ENCODE measurements around the gene SETDB2.

DNA sequence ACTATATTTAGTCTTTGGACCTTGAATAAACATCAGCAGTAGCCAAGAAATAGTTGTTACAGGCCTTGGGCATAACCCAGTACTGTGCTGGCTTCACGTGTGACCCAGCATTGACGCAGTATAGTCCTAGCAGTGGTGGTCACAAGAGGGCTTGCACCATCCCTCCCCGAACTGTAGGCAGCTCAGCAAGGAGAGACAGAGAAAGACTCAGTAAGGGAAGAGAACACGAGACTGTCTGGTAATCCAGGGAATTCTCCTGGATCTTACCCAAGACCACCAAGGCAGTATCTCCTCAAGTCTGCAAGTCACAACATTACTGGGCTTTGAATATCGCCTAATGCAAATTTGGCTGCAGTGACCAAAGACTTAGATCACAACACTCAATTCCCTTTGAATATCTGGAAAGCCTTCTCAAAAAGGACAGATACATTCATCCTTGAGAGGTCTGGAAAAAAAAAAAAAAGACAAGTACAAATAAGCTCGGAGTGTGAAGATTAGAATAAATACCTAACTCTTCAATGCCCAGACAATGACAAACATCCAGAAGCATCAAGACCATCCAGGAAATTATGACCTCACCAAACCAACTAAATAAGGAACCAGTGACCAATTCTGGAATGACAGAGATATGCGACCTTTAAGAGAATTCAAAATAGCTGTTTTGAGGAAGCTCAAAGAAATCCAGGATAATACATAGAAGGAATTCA, 39.9 kb upstream of the SETDB2 start:
- TF ChIP-seq, protein P1, sequence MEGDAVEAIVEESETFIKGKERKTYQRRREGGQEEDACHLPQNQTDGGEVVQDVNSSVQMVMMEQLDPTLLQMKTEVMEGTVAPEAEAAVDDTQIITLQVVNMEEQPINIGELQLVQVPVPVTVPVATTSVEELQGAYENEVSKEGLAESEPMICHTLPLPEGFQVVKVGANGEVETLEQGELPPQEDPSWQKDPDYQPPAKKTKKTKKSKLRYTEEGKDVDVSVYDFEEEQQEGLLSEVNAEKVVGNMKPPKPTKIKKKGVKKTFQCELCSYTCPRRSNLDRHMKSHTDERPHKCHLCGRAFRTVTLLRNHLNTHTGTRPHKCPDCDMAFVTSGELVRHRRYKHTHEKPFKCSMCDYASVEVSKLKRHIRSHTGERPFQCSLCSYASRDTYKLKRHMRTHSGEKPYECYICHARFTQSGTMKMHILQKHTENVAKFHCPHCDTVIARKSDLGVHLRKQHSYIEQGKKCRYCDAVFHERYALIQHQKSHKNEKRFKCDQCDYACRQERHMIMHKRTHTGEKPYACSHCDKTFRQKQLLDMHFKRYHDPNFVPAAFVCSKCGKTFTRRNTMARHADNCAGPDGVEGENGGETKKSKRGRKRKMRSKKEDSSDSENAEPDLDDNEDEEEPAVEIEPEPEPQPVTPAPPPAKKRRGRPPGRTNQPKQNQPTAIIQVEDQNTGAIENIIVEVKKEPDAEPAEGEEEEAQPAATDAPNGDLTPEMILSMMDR (IDR thresholded peaks at IDR 0.05; ENCODE audit: low read depth, low read length, poor library complexity, severe bottlenecking) = no peak
- TF ChIP-seq EZH2phosphoT487 (IDR thresholded peaks at IDR 0.05; ENCODE audit: borderline replicate concordance, low read length) = no peak

Measured in DOHH2 (cell line).